ENCODE data around the gene SSBP1.

Gene SSBP1

GRCh38 chr7:141717450-141717849, 20.7 kb upstream of the SSBP1 start (continued):
- TF ChIP-seq PATZ1 (CRISPR knock-in tag; IDR thresholded peaks at IDR 0.05; ENCODE audit: borderline replicate concordance) (no peak), TCF4 (CRISPR knock-in tag; IDR thresholded peaks at IDR 0.05; ENCODE audit: borderline replicate concordance) (no peak), OSR1 (CRISPR knock-in tag; IDR thresholded peaks at IDR 0.05) (no peak), POU6F1 (CRISPR knock-in tag; IDR thresholded peaks at IDR 0.05; ENCODE audit: borderline replicate concordance, low read depth) (no peak), CREB5 (CRISPR knock-in tag; IDR thresholded peaks at IDR 0.05; ENCODE audit: low read depth) (no peak)

- TF ChIP-seq TSHZ2 (CRISPR knock-in tag; IDR thresholded peaks at IDR 0.05) (no peak), ISL1 (CRISPR knock-in tag; IDR thresholded peaks at IDR 0.05) (no peak), BACH2 (CRISPR knock-in tag; IDR thresholded peaks at IDR 0.05; ENCODE audit: borderline replicate concordance) (no peak), ZNF565 (CRISPR knock-in tag; conservative IDR thresholded peaks at IDR 0.05; ENCODE audit: low read depth) (no peak)
- ATAC-seq, result no peak
Observed at GRCh38 chr7:141722529-141722928, 15.6 kb upstream of the SSBP1 start.

GRCh38 chr7:141729020-141729419, 9.1 kb upstream of the SSBP1 start:
- no peak for ATAC-seq
- TF ChIP-seq ZNF70 (CRISPR knock-in tag; IDR thresholded peaks at IDR 0.05), result no peak
- TF ChIP-seq CREB5 (CRISPR knock-in tag; IDR thresholded peaks at IDR 0.05; ENCODE audit: low read depth), result no peak
- no peak for TF ChIP-seq SNAI2 (CRISPR knock-in tag; IDR thresholded peaks at IDR 0.05)
- no peak for TF ChIP-seq RARB (CRISPR knock-in tag; IDR thresholded peaks at IDR 0.05)
- TF ChIP-seq OSR1 (CRISPR knock-in tag; IDR thresholded peaks at IDR 0.05), result no peak
- no peak for TF ChIP-seq ZFP30 (CRISPR knock-in tag; IDR thresholded peaks at IDR 0.05)
- TF ChIP-seq ISL1 (CRISPR knock-in tag; IDR thresholded peaks at IDR 0.05), result no peak

GRCh38 chr7:141731476-141732149, 6.5 kb upstream of the SSBP1 start:
- ATAC-seq, result no peak
- TF ChIP-seq ESRRG (CRISPR knock-in tag; IDR thresholded peaks at IDR 0.05) (no peak), CREB5 (CRISPR knock-in tag; IDR thresholded peaks at IDR 0.05; ENCODE audit: low read depth) (no peak), POU6F1 (CRISPR knock-in tag; IDR thresholded peaks at IDR 0.05; ENCODE audit: borderline replicate concordance, low read depth) (no peak), CSDC2 (CRISPR knock-in tag; IDR thresholded peaks at IDR 0.05) (no peak), ZNF8 (CRISPR knock-in tag; IDR thresholded peaks at IDR 0.05) (no peak), ZFP30 (CRISPR knock-in tag; IDR thresholded peaks at IDR 0.05) (no peak), ARNTL (CRISPR knock-in tag; IDR thresholded peaks at IDR 0.05; ENCODE audit: borderline replicate concordance, low read depth) (no peak), OSR1 (CRISPR knock-in tag; IDR thresholded peaks at IDR 0.05) (no peak), CSRNP3 (CRISPR knock-in tag; IDR thresholded peaks at IDR 0.05) (no peak)

Measured in SK-N-SH treated with all-trans-retinoic acid at 6 μM for 48 hours (cell line).